Gastroesophageal sphincter (tissue), 3 donors: Measurements from ENCODE around the gene OBP2B.

Source experiments
- POLR2A ChIP-seq, 2 donors: fragments of 450-650 bp; IDR thresholded peaks; one replicate each; pipeline ENCODE4 v1.6.1; 2017; ENCODE audit warnings: antibody characterized with exemption in 2 of 2, mild to moderate bottlenecking in 2 of 2, moderate library complexity in 1 of 2
- TF ChIP-seq, protein P1 (sequence below), 4 experiments: fragments of 200-600 bp in 2 of 4; fragments of 450-650 bp in 2 of 4; sonication (generic) in 1 of 4; IDR thresholded peaks; one replicate each; pipeline ENCODE4 v1.5.1; 2017 to 2019; ENCODE audit warnings: antibody characterized with exemption in 4 of 4, mild to moderate bottlenecking in 2 of 4, moderate library complexity in 2 of 4

DNA sequence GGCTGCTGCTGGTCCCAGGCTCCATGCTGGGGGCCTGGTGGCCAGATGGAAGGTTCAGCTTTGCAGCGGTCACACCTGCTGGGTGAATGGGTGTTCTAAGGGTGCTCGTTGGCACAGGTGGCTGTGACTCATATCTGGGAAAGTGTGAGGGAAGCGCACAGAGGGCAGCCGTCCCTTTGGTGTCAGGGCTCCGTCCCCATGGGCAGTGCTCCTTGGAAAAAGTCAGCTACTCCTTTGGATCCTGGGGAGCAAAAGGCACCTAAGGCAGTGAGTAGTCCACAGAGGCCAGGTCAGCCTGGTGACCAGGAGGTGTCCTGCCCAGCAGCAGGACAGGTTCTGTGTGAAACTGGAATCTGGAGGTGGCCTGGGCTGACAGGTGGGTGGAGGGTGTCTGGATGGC, 26.9 kb downstream of the OBP2B start:
- TF ChIP-seq POLR2A (IDR thresholded peaks at IDR 0.05), result no peak
- TF ChIP-seq, protein P1, sequence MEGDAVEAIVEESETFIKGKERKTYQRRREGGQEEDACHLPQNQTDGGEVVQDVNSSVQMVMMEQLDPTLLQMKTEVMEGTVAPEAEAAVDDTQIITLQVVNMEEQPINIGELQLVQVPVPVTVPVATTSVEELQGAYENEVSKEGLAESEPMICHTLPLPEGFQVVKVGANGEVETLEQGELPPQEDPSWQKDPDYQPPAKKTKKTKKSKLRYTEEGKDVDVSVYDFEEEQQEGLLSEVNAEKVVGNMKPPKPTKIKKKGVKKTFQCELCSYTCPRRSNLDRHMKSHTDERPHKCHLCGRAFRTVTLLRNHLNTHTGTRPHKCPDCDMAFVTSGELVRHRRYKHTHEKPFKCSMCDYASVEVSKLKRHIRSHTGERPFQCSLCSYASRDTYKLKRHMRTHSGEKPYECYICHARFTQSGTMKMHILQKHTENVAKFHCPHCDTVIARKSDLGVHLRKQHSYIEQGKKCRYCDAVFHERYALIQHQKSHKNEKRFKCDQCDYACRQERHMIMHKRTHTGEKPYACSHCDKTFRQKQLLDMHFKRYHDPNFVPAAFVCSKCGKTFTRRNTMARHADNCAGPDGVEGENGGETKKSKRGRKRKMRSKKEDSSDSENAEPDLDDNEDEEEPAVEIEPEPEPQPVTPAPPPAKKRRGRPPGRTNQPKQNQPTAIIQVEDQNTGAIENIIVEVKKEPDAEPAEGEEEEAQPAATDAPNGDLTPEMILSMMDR (IDR thresholded peaks at IDR 0.05), result no peak
